ENCODE data around the gene PRRG2.

- TF ChIP-seq EZH2 (IDR thresholded peaks at IDR 0.05; ENCODE audit: borderline replicate concordance, low read length) (no peak), CTCF (conservative IDR thresholded peaks at IDR 0.05 in 1 of 2, IDR thresholded peaks at IDR 0.05 in 1 of 2; ENCODE audit: extremely low read depth in 1 of 2, insufficient read depth in 1 of 2, low read depth in 1 of 2, low read length in 2 of 2) (no peak)
Measured at GRCh38 chr19:49556412-49557398, 24.4 kb upstream of the PRRG2 start.

Data from mammary epithelial cell (primary cell).